HG02884 (cell line): ENCODE results near the gene SFMBT2.
"Not testable (repeated sequence)": the region's sequence is repeated elsewhere in the genome, so short reads cannot be mapped to it uniquely, and the experiment has no call there.

ENCODE experiments used
- ATAC-seq: cut with Tn5 transposase; IDR thresholded peaks from one replicate; pipeline ENCODE4 v1.9.1; 2021; ENCODE audit warnings: mild to moderate bottlenecking, moderate library complexity; ENCODE audit not compliant: unreplicated experiment

The SFMBT2 gene

DNA sequence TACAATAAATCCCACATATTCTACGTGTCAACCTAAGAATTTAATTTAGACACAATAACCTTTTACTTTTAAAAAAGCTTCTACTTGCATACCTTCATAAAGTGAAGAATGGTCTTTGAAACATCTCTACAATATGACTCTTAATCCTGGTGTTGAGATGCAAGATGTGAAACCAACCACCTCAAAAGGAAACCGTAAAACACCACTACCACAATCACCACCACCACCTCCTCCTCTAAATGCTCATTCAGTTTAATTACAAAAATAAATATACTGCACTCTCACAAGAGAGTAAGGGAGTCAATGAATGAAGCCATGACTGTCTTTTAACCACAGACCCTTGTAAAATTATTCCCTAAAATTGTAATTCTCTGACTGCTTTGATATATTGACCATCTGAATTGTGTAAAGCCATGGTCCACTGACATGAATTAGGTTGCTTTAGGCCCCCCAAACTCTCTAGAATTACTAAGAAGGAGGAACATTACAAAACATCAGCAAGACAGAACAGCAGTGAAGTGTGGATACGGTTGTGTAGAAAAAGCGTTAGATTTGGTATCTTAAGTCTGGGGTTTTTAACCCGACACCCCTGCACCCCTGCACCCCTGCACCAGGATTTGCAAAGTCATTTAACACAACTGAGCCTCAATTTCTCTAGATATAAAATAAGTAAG, 171.4 kb downstream of the SFMBT2 start:
- ATAC-seq = peak; percentile 68

DNA sequence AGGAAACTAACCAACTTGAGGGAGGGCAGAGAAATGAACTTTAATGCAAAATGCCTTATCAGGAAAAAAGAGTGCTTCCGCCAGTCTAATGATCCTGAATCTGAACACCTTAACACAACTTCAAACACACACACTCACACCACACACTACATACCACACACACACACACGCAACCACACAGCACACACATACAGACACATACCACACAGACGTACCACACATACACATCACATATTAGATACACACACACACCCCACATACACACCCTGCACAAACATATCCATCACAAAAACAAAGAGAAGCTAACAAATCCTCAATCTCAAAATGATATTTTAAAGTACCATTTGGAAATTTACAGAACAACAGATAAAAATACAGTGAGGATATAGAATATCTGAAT, 175.5 kb downstream of the SFMBT2 start:
- ATAC-seq = no peak

GRCh38 chr10:7234109-7234508, 176.7 kb downstream of the SFMBT2 start:
- ATAC-seq = no peak

DNA sequence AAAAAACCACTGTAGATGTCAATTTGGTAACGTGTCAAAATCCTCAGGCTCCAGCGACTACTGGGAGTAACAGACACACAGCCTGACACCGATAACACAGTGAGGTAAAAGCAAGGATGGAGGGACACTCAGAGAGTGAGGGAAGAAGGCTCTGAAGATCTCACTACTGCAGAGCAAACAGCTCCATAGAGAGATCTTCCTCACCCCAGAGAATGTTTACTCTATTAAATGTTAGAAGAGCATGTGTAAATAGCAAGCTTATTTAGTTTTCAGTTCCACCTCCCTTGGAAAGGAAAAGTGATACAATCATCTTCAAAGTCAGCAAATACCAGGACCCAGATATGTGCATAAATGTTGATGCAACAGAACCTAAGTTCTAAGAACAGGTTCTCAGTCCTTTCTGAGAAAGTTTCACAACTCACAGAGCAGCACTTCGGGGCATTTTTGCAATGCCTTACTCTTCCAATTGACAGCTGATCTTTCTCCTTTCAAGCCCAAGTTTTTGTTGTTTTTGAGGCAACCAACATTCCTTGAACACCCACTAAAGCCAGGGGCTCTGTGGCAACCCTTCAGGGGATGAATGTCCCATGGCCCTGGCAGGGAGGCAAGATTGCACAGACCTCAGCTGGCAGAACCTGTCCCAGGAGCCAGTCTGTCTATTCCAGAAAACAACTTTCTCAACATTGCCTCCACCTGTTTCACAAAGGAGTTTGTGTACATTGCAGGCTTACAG, 177.4 kb downstream of the SFMBT2 start:
- no peak for ATAC-seq

DNA sequence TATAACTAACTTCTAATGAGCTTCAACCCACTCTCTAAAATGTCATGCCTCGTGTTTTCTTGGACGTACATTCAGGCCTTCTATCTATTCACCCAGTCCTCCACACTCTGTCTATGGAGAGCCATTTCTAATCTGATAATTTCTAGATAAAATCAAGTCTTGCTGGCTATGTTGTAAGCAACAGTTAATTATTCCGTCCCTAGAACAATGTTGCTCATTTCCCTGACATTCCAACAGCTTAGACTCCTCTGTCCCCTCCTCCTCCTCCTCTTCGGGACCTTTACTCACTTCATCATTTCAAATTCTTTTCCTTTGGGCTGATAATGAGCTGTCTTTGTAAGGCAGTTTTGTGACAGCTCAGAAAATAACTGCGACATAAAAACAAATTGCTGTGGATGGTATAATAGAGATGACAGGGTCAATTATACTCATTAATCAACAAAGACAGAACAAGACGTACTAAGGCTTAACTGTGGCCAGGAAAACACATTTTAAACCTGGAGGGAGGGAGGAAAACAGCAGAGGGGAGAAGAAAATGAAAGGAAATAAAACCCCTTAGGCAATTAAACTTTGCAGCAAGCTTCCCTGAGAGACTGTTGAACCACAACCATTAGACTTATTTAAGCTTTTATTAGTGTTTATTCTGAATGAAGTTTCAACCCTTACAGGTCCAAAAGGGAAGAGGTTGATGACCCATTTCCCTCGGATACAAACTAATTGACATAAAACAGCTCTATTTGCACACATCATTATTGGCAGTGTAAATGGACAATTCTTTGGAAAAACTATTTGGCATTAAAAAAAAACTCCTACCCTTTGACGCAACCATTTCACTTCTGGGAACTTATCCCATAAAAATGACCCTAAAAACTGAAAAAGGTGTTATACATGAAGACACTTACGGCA, 179.1 kb downstream of the SFMBT2 start:
- no peak for ATAC-seq

GRCh38 chr10:7230951-7231350, 179.9 kb downstream of the SFMBT2 start:
- no peak for ATAC-seq

- ATAC-seq = no peak
These were observed 180.8 kb downstream of the SFMBT2 start for GRCh38 chr10:7230036-7230435.

- ATAC-seq = no peak
These were observed 185.7 kb downstream of the SFMBT2 start for GRCh38 chr10:7225133-7225532.

DNA sequence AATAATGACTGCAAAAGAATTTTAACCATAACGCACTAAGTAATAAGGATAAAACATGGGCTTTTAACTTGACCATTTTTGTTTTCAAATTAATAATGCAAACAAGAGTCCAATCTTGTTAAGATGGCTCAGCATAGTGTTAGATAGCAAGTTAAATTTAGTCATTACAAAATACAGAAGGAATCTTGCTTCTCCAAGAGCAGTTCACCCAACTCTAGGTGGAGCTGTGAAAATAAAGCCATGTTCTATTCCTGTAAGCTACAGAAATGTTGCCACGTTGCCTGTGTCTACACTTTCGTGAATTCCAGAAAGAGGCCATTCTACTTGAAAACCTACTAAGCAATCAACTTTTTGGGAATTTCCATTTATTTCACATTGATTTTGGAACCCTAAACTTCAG, 191.9 kb downstream of the SFMBT2 start:
- no peak for ATAC-seq

DNA sequence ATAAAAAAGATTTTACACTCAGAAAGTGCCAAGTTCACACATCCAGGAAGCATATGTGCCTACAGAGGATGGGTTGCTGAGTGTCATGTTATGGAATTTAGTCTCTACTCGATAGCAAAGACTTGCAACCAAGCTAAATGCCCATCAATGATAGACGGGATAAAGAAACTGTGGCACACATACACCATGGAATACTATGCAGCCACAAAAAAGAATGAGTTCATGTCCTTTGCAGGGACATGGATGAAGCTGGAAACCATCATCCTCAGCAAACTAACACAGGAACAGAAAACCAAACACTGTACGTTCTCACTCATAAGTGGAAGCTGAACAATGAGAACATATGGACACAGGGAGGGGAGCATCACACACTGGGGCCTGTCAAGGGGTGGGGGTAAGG, 198.1 kb downstream of the SFMBT2 start:
- not testable (repeated sequence) for ATAC-seq

- ATAC-seq = no peak
These were observed 198.8 kb downstream of the SFMBT2 start for GRCh38 chr10:7211857-7212577.

- ATAC-seq = no peak
These were observed 200.3 kb downstream of the SFMBT2 start for GRCh38 chr10:7210516-7210915.

GRCh38 chr10:7209458-7209857, 201.4 kb downstream of the SFMBT2 start:
- ATAC-seq = no peak

- no peak for ATAC-seq
These were observed 204.3 kb downstream of the SFMBT2 start for GRCh38 chr10:7206412-7207100.

GRCh38 chr10:7205656-7206055, 205.2 kb downstream of the SFMBT2 start:
- ATAC-seq = no peak

DNA sequence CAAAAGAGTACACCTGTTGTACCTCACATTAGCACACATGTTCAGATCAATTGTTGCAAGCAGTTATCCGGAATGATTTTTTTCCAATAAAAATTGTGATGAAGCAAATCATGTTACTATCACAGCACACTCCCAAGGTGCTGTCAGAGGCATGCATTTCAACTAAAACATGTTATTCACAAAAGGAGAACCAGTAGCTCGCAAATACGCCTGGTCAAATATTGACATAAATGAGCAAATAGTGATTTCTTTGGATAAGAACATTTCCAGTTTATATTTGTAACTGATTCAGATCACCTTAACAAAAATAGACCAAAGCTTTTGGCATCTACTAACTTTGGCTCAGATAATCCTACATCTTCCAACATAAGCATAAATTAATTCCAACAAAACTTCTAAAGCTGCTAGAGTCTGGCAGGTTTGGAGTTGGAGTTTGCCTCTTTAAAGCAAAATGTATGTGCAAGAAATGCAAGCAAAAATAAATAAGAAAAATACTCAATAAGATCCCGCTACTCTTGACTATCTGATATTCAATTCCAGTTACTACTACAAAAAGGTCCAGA, 208.0 kb downstream of the SFMBT2 start:
- ATAC-seq = no peak

GRCh38 chr10:7199152-7199760, 211.6 kb downstream of the SFMBT2 start:
- no peak for ATAC-seq

- ATAC-seq = no peak
These were observed 214.6 kb downstream of the SFMBT2 start for GRCh38 chr10:7196284-7196683.

GRCh38 chr10:7195118-7195517, 215.7 kb downstream of the SFMBT2 start:
- ATAC-seq = no peak

- no peak for ATAC-seq
These were observed 216.3 kb downstream of the SFMBT2 start for GRCh38 chr10:7194571-7194970.
